ENCODE results near the gene JAZF1.

Gene JAZF1

GRCh38 chr7:27952456-27953285, 227.9 kb downstream of the JAZF1 start:
- no peak for TF ChIP-seq CTCF (IDR thresholded peaks at IDR 0.05; ENCODE audit: control insufficient read depth, extremely low read depth, insufficient read depth)
- DNase-seq (ENCODE audit: low read depth), result no peak
- H3K4me3 ChIP-seq (ENCODE audit: low read depth, low read length), result no peak overlapping the region

- TF ChIP-seq CTCF (IDR thresholded peaks at IDR 0.05; ENCODE audit: control insufficient read depth, extremely low read depth, insufficient read depth), result no peak
- DNase-seq (ENCODE audit: low read depth), result no peak
- no peak overlapping the region for H3K4me3 ChIP-seq (ENCODE audit: low read depth, low read length)
These were observed 230.5 kb downstream of the JAZF1 start for GRCh38 chr7:27950123-27950522.

GRCh38 chr7:27948861-27949260, 231.7 kb downstream of the JAZF1 start:
- TF ChIP-seq CTCF (IDR thresholded peaks at IDR 0.05; ENCODE audit: control insufficient read depth, extremely low read depth, insufficient read depth), result no peak
- no peak for DNase-seq (ENCODE audit: low read depth)
- H3K4me3 ChIP-seq (ENCODE audit: low read depth, low read length), result no peak overlapping the region

GRCh38 chr7:27947586-27948278, 232.9 kb downstream of the JAZF1 start:
- no peak for DNase-seq (ENCODE audit: low read depth)
- no peak overlapping the region for H3K4me3 ChIP-seq (ENCODE audit: low read depth, low read length)
- TF ChIP-seq CTCF (IDR thresholded peaks at IDR 0.05; ENCODE audit: control insufficient read depth, extremely low read depth, insufficient read depth), result no peak

GRCh38 chr7:27946351-27946750, 234.2 kb downstream of the JAZF1 start:
- no peak for TF ChIP-seq CTCF (IDR thresholded peaks at IDR 0.05; ENCODE audit: control insufficient read depth, extremely low read depth, insufficient read depth)
- no peak for DNase-seq (ENCODE audit: low read depth)
- no peak overlapping the region for H3K4me3 ChIP-seq (ENCODE audit: low read depth, low read length)

GRCh38 chr7:27945058-27945795, 235.4 kb downstream of the JAZF1 start:
- no peak for DNase-seq (ENCODE audit: low read depth)
- H3K4me3 ChIP-seq (ENCODE audit: low read depth, low read length), result no peak overlapping the region
- TF ChIP-seq CTCF (IDR thresholded peaks at IDR 0.05; ENCODE audit: control insufficient read depth, extremely low read depth, insufficient read depth), result no peak

Data from LNCaP clone FGC (cell line).